Stimulated activated CD4-positive, alpha-beta T cell treated with anti-CD3 and anti-CD28 coated beads, Interleukin-15, amount 100 ng/mL, for 1 hour (primary cell): Measurements from ENCODE around the gene UHMK1.
"Not testable (repeated sequence)": the region's sequence is repeated elsewhere in the genome, so short reads cannot be mapped to it uniquely, and the experiment has no call there.

ENCODE experiments used
- DNase-seq, 2 donors: peaks; one replicate each; pipeline ENCODE4 v3.0.0-alpha.2; 2020; ENCODE audit warnings: low read depth in 1 of 2, low spot score in 1 of 2

UHMK1 gene

DNA sequence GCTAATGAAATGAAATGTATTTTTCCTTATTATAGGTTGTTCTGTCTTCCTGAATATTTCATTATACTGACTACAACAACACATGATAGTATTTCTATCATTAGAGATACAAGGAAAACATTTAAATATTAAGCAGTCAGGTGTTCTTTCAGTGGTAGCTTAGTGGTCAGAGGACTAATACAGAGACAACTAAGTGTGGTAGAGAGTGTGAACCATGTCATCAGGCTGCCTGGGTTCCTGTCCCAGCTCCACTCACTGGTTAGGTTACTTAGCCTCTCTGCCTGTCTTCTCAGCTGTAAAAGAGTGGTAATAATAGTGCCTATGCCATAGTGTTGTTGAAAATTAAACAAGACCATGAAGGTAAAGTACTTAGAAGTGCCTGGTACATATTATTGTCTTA lies 67.8 kb downstream of the UHMK1 start:
- DNase-seq = no peak

DNA sequence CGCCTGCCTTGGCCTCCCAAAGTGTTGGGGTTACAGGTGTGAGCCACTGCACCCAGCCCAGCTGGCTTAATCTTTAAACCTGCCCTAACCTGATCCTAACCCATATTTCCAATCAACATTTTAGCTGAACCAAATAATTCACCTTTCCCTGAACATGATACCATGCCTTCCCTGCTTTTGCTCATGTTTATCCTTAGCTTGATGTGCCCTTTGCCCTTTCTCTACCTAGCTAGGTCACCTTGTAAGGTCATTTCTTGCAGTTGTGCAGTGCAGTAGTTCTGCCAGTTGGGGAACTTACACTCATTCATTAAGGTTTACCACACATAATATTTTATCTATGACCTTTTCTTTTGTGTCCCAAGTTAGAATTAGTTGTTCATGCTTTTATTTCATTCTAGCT lies 69.3 kb downstream of the UHMK1 start:
- DNase-seq = no peak

DNA sequence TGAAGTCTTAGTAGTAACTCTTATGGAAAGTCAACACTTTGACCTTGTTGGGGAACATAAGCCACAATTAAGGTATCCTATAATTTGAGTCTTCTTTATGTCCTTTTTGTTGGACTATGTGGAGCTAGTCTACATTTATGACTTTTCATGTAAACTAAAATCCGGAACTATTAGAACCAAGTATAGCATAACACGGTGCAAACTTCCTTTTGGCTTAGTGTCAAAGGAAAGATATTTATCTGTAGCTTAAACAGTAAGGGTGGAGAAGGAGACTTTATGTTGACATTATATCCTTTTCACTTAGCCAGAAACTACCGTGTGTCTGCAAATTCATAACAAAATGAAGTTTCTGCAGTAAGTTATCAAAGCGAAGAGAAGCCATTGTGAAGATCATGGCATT lies 71.2 kb downstream of the UHMK1 start:
- no peak for DNase-seq

DNA sequence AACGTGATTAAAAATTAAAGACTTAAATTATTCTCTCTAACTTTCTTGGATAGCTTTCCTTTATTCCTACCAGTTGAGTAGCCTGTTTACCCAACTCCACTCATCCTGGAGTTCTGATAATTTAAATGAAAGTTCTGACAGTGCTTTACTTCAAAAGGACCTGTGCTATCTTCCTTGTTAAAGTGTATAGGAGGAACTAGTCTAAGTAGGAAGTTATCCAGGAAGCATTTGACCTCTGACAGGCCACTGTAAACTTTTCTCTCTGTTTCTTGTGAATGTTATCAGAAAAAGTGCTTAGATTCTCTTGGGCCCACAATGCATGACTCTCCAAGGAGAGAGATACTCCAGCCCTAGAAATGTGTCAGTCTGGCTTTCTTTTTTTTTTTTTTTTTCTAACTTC lies 73.1 kb downstream of the UHMK1 start:
- no peak for DNase-seq

DNA sequence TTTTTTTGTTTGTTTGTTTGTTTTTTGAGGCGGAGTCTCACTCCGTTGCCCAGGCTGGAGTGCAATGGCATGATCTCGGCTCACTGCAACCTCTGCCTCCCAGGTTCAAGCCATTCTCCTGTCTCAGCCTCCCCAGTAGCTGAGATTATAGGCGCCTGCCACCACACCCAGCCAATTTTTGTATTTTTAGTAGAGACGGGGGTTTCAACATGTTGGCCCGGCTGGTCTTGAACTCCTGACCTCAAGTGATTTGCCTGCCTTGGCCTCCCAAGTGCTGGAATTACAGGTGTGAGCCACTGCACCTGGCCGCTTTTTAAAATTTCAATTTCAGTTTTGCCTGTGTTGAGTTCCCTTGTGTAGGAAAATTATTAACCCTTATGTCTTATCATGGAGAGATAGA lies 73.5 kb downstream of the UHMK1 start:
- DNase-seq = not testable (repeated sequence)

DNA sequence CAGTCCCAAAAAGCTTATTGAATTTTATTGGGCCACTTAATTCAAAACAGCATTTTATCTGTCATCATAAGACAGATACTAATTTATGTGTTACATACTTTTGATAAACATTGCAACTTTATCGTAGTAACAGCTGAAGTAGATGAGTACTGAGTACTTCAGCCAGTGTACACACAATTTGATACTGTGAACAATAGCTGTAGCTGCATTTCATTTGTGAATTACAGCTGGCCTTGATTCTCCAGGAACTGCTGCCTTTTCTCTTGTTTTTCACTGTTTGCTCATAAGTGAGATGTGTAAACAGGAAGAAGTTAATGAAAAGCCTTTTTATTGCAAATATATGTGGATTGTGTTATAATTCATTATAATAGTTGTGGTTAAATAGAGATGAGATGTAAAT lies 74.1 kb downstream of the UHMK1 start:
- DNase-seq = no peak

- no peak for DNase-seq
Measured at GRCh38 chr1:162573136-162573535, 75.5 kb downstream of the UHMK1 start.

- DNase-seq = no peak
Measured at GRCh38 chr1:162578071-162578700, 80.6 kb downstream of the UHMK1 start.

DNA sequence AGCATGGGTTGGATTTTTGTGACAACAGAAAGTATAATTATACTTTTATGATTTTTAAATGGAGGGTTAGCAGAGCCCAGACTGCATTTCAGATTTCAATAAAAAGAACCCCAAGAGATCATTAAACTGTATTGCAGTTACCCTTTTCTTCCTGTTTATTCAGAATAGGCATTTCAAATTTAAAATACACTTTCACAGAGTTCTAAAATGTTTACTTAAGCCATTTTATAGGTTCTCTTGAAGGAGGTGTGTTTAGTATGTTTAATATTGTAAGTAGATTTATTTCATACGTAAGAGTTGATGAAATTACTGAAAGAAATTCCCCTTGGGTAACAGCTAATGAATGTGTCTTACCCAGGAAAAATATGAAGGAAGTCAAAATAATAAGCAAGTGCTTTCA lies 81.3 kb downstream of the UHMK1 start:
- DNase-seq = no peak
